ENCODE measurements around the gene SMIM15.
A peak's percentile ranks its signal among the peaks of the same experiment; 100 is the strongest.

SMIM15 gene

DNA sequence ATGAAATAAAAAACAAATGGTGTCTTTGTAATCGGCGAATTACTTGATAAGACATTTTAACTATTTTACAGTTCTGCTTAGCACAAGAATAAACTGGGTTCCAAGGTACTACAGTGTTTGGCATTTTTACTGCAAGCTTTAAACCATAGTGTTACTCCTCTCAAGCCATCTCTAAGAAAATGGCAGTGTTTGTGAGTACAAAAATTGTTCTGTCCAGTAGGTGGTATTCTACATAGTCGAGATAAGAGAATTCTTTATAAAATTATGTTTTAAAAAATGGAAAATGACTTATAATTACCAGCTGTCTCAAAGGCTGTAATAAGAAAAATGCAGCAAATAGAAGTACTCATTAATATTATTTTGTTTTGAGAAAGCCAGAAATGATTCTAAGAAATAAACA is 3.2 kb downstream of the SMIM15 start:
- DNase-seq: no peak

DNA sequence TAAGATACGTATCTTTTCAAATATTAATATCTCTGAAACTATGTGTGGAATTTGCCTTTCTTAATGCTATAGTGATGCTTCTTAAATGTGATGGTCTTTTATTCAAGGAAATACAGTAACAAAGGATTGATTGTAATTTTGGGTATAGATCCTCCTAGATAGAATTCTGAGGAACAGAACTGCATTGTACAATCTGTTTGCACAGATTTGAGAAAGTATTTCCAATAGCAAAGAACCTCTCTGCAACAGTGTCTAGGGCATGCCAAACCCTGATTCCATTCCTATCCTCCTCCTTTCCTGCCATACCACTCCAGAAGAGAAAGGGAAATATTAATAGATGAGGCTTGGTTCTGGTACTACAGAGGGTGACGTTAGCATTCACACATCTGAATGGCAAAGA is 10.4 kb downstream of the SMIM15 start:
- no peak for DNase-seq

DNA sequence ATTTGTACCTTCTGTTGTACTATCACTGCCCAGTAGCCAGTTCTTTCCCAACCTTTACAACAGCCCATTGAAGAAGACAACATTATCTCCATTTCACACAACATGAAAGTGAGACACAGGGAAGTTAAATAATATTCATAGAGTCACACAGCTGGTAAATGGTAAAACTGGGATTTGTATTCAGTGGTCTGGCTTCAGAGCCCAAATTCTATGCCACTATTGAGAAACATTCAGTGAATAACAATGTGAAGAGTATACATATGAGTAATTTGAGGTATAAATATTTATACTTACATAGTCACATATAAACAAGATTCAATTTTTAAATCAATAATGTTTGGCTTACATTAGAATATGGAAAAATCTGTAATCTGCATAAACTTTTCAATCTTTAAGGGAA is 13.8 kb downstream of the SMIM15 start:
- no peak for DNase-seq

DNA sequence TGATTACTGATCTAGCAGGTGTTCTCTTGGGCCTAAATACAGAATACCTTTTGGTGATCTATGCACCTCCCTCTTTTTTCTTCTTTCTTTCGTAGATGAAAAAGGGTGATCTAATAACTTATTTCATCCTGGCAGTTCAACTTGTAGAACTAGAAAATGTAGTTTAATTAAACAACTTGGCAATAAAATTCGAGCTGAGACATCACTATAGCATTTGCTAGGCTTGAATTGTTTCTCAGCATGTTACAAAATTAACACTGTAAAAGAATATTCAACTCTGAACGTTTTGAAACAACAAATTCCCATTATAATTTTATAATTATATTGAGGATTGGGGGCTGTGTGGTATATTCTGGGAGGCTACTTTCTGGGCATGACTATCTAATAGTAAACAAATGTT is 19.5 kb downstream of the SMIM15 start:
- no peak for DNase-seq

DNA sequence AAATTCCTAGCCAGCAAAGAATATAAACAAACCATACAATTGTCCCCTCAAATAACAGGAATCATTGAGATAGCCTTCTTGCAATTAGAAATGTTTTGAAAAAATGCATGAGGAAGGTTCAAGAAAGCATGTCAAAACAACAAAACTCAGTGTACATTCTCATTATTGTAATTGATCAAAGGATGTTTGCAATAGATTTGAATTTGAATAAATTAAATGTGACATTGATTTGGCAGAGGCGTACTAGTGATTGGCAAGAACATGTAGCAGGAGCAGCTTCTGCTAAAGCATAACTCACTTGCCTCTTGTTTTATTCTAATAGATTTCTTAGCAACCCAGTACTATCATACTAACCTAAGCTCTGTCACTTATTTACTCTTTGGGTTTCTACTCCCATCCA is 19.9 kb downstream of the SMIM15 start:
- DNase-seq: peak; percentile 28

DNA sequence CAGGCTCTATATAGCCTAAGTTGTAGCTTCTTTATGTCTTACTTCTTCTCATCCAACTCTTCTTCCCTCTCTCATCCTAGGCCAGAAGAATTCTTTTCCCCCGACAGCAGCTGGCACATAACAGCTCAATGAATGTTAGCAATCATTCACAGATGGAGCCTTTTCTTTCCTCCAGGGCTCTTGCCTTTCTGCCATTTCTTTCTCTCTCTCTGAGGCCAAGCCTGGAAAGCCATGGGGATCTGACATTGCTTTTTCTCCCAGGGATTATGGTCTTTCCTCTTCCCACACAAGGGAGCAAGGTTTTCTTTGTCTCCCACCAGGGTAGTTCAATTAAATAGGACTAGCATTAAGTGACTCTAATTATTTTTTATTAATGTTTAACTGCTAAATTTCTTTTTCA is 20.5 kb downstream of the SMIM15 start:
- DNase-seq: peak; percentile 21

DNA sequence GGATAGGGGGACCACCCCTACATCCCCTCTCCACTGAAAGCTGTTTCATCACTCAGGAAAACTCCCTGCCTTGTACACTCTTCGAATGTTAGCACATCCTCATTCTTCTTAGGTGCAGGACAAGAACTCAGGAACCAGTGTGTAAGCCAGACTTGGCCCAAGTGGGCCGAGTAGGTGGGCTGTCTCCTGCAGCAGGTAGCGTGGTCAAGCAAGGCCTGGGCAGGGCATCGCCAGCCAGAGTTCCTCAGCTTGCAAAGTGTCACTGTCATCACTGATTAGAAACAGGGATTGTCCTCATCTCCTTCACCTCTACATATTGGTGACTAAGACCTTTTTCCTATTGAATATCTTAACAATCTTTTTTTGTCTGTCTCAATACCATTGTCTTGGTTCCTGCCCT is 22.3 kb downstream of the SMIM15 start:
- DNase-seq: no peak

DNA sequence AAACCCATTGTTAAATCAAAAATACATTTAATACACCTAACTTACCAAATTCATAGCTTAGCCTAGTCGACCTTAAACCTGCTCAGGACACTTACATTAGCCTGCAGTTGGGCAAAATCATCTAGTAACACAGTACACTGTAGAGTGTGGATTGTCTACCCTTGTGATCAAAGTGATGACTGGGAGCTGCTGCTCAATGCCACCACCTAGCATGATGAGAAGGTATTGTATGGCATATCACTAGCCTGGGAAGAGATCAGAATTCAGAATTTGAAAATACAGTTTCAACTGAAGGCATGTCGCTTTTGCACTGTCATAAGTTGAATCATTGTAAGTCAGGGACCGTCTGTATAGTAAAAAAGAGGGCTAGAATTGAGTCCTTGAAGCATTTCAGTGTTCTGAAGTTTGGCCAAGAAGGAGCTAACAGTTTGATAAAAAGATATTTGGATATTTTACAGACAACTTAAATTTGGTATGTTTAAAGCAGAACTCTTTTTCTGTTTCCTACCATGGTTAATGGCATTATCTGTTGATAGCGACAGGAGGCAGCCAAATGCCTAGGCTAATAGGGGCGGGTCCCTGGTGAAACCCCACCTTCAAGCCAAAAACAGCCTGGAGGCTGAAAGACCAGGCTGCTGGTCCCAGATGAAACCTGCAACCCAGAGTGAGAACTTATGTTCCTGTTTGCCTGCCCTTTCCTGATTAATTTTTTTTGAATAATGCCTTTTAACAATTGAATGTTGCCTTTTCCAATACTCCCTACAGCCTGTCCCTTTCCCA is 23.0 kb downstream of the SMIM15 start:
- no peak for DNase-seq

DNA sequence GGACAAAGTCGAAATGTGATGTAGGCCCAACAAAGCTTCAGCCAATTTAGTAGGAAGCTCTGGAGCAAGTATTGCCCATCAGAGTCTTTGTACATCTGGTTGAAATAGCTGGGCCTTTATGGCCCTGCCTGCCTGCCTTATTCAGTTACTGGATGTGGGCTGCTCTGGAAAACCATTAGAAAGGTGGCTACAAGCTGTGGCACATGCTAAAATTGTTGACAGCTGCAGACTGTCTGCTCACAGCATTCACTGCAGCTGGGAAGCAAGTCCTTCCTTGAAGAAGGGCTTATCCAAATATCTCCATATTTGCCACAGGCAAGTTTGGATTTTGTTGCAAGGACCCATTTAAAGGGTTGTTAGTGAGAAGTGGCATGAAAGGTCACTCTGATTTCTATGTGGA is 24.4 kb downstream of the SMIM15 start:
- DNase-seq: no peak

DNA sequence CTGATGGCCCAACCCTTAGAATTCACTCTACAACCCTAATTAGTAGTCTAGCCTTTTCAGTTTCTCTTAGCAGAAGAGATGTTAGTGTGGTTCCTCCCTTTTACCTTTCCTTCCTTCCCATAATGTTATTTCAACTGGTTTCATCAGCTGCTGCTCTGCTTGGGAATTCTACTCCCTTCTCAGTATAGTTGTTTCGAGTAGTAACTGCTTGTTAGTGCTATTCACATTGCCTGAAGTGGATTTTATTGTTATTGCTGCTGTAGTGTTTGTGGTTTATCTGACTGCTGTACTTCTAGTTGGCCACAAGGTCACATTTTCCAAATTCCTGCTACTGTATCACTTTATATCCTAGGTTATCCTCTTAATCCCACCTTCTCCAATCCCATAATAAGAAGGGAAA is 29.7 kb downstream of the SMIM15 start:
- no peak for DNase-seq

DNA sequence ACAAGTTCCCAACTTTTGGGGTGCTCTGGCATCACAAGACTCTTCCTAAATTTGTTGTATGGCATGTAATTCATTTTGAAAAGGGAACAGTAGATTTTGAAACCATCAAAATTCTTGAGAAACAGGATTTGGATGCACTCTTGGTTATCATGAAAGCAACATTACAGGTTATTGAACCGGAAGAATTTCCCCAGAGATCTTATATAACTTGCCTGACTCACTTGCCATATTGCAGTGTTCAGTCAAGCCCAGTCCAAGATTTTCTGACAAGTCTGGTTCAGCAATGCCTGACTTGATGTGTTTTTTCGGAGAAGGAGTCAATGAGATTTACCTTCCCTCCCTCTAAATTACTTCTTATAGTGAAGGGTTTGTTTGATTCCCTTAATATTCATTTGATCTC is 32.0 kb downstream of the SMIM15 start:
- DNase-seq: peak; percentile 56

DNA sequence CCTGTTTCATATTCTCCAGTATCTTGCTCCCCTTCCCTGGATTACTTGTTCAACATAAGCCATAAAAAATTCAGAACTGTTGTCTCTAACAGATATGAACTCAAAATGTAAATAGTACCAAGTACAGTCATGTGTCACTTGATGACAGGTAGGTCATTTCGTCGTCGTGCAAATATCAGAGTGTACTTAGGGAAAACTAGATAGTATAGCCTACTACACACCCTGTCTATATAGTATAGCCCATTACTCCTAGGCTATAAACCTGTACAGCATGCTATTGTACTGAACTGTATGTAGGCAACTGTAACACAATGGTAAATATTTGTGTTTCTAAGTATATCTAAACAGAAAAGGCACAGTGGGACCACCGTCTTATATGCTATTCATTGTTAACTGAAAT is 39.1 kb downstream of the SMIM15 start:
- no peak for DNase-seq

DNA sequence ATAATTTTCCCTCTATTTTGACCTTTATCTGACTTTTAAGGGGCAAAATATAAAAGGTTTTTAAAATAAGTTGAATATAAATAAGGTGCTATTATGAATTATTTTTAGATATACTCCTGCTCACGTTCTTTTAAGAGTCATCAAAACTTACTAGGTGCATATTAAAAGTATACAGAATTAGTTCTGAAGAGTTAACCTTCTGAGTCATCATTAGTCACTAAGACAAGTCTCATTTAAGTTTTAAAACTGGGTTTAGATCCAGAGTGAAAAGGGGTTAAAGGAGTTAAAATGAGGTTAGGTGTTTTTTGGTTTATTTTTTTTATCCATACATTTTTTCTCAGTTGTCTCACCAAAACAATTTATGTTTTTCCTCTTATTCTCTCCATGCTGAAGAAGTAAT is 41.7 kb downstream of the SMIM15 start:
- DNase-seq: no peak

DNA sequence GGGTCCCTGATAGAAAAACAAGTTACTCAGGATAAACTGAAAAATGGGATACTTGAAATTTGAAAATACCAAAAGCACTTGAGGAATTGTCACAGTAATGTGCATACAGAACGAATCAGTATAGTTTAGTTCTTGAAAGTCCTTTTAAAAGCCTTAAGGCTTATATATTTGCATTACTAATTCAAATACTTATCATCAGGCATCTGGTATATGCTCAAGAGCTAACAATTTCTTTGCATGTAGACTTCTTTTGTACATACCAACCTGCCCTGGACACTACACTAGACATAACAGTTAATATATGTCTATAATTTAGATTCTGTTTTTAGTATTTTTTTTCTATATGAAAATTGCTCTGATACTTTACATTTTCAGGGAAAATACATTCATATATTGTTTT is 43.2 kb downstream of the SMIM15 start:
- DNase-seq: no peak

DNA sequence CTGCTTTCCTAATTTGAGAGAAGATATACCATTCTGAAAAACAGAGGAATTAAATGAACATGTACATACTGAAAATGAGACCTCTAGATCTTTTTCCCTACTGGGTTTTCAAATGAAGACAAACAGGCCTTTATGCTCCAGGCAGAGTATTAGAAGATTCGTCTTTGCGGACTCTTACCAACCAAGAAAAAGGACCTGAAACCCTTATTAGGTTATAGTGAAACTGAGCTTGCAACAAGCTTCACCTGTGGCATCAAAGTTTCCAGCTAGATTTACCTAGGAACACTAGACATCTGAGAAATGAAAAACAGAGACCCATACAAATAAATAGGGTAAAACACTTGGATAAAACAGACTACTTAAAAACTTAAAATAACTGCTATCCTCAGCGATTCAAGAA is 46.3 kb downstream of the SMIM15 start:
- DNase-seq: no peak

DNA sequence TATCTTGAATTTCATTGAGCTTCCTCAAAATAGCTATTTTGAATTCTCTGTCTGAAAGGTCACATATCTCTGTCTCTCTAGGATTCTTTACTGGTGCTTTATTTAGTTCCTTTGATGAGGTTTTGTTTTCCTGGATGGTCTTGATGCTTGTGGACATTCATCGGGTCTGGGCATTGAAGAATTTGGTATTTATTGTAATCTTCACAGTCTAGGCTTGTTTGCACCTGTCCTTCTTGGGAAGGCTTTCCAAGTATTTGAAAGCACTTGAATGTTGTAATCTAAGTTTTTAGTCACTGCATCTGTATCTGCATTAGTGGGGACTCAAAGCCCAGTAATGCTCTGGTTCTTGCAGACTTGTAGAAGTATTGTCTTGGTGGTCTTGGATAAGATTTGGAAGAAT is 47.8 kb downstream of the SMIM15 start:
- DNase-seq: no peak

Measured in eye (tissue), 1 donor.